K562 (cell line): ENCODE data around the gene SPTBN5.

Experiments
- BRF2 ChIP-seq: IDR thresholded peaks from 3 replicates; pipeline ENCODE4 v1.6.1; 2011; ENCODE audit warnings: borderline replicate concordance, mild to moderate bottlenecking; ENCODE audit not compliant: insufficient read length, insufficient read depth
- CTCF ChIP-seq, 3 experiments: IDR thresholded peaks in 2 of 3; conservative IDR thresholded peaks in 1 of 3; 2 replicates each; pipeline ENCODE4 v1.5.1; 2011 to 2012; ENCODE audit warnings: low read length in 3 of 3, mild to moderate bottlenecking in 3 of 3, control low read depth in 2 of 3, improper control_type of control experiment in 1 of 3, inconsistent platforms in 1 of 3, low read depth in 1 of 3, mixed read lengths in 1 of 3, moderate library complexity in 1 of 3; ENCODE audit not compliant: insufficient read depth in 2 of 3
- NFIC ChIP-seq: fragments of 450-650 bp; IDR thresholded peaks from 2 replicates; pipeline ENCODE4 v1.6.1; 2017; ENCODE audit warnings: mild to moderate bottlenecking, inconsistent platforms
- POLR2AphosphoS5 ChIP-seq: IDR thresholded peaks from 2 replicates; pipeline ENCODE4 v1.6.1; 2011; ENCODE audit warnings: mild to moderate bottlenecking, low read depth, low read length, moderate library complexity; ENCODE audit not compliant: control insufficient read depth, insufficient read depth
- SMAD3 ChIP-seq: fragments of 450-650 bp; formaldehyde crosslinking; conservative IDR thresholded peaks from 2 replicates; pipeline ENCODE4 v1.4.0; 2020; ENCODE audit warnings: mild to moderate bottlenecking
- ZBTB7A ChIP-seq: IDR thresholded peaks from 2 replicates; pipeline ENCODE4 v1.6.1; 2011; ENCODE audit warnings: low read depth, mild to moderate bottlenecking, low read length, moderate library complexity, borderline replicate concordance; ENCODE audit not compliant: control insufficient read depth

DNA sequence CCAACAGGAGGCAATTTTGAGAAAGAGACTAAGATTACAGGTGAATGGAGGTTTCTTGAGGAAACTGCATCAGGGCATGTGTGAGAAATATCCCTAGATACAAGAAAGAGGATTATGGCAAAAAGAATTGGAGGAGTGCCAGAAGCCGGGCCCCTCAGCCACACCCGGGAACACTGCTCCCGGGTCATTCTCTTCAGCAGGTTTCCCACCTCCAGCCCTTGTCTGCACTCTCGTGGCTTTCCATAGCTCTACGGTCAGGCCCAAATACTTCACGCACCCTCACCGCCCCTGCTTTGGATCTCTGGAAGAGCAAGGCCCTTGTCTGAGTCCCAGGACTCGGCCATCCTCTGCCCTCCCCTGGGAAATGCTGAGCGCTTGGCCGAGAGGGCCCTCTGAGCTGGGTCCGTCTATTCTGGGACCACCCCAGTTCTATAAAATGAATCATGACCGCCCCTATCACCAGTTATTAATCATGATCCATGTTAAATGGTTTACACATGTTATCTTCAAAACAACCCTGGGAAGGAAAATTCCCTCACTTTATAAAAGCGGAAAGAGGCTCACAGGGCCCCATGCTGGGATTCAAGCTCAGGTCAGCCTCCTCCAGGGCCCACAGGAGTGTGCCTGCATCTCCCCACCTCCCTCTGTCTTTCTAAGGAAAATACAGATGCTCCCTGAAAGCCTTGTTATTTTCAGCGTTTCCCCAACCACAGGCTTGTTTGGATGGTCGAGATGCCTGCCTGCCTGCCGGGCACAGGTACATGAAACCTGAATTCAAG lies 38.8 kb upstream of the SPTBN5 start:
- TF ChIP-seq ZBTB7A = no peak
- TF ChIP-seq POLR2AphosphoS5 = no peak
- TF ChIP-seq SMAD3 (CRISPR knock-in tag) = no peak
- TF ChIP-seq CTCF (IDR thresholded peaks at IDR 0.05 in 2 of 3, conservative IDR thresholded peaks at IDR 0.05 in 1 of 3; ENCODE audit: insufficient read depth in 2 of 3, low read depth in 1 of 3, low read length in 3 of 3) = no peak
- TF ChIP-seq NFIC = peak; percentile 37; the same call in 1 of the 2 replicates
- TF ChIP-seq BRF2 = no peak
